HG03280 (cell line): ENCODE measurements around the gene SLC30A7.

Experiments used
- ATAC-seq: cut with Tn5 transposase; IDR thresholded peaks from one replicate; pipeline ENCODE4 v1.9.1; 2021; ENCODE audit warnings: mild to moderate bottlenecking, moderate library complexity; ENCODE audit not compliant: unreplicated experiment

Gene SLC30A7

GRCh38 chr1:101022294-101022693 is 126.4 kb downstream of the SLC30A7 start:
- no peak for ATAC-seq

GRCh38 chr1:101025283-101025656 is 129.4 kb downstream of the SLC30A7 start:
- peak; percentile 32 for ATAC-seq

- ATAC-seq: peak; percentile 91
Measured at GRCh38 chr1:101025657-101026429, 130.0 kb downstream of the SLC30A7 start, which contains the start of gene DPH5. DPH5 (minus strand) TSS chr1:101025784; CDS start chr1:101025443, 341 bp downstream.

- ATAC-seq: no peak
Measured at GRCh38 chr1:101026430-101026788, 130.5 kb downstream of the SLC30A7 start.

- ATAC-seq: no peak
Measured at GRCh38 chr1:101027194-101027772, 131.4 kb downstream of the SLC30A7 start.

- no peak for ATAC-seq
Measured at GRCh38 chr1:101028466-101028865, 132.6 kb downstream of the SLC30A7 start.

GRCh38 chr1:101029184-101029583 is 133.3 kb downstream of the SLC30A7 start:
- ATAC-seq: no peak

GRCh38 chr1:101030881-101031280 is 135.0 kb downstream of the SLC30A7 start:
- ATAC-seq: no peak
